AG04450 (cell line): ENCODE results near the gene CCDC150. TPM values are rescaled to one million over a fixed set of nuclear protein-coding genes. Genes with fewer than 3 reads are reported as not detected.
A peak's percentile ranks its signal among the peaks of the same experiment; 100 is the strongest.

ENCODE experiments used
- CTCF ChIA-PET: fragments of 300-600, 350-600 bp; formaldehyde crosslinking; extraction: SDS; loops from one replicate; lab custom pipeline; 2022; ENCODE audit warnings: antibody characterized with exemption, inconsistent platforms; lab: Charles Lee
- POLR2A ChIA-PET: fragments of 350-600 bp; formaldehyde crosslinking; extraction: SDS; loops from one replicate; lab custom pipeline; 2021; ENCODE audit warnings: antibody characterized with exemption, inconsistent platforms; lab: Yijun Ruan, JAX
- DNase-seq: peaks from one replicate; pipeline ENCODE4 v3.0.0-alpha.2; 2011; ENCODE audit warnings: low read depth, low spot score
- H3K27ac ChIP-seq: one replicate; pipeline ENCODE4 v1.5.1; 2012; ENCODE audit warnings: low read depth, low read length, control low read depth
- H3K27me3 ChIP-seq: one replicate; pipeline ENCODE4 v1.6.0; 2012; ENCODE audit warnings: low read length; ENCODE audit not compliant: control insufficient read depth, insufficient read depth
- H3K4me3 ChIP-seq: 2 replicates; pipeline ENCODE4 v1.5.1; 2011; ENCODE audit warnings: mild to moderate bottlenecking, low read depth, low read length, control low read depth
- H3K9me3 ChIP-seq: 2 replicates; pipeline ENCODE4 v1.5.1; 2012; ENCODE audit warnings: low read length; ENCODE audit not compliant: control insufficient read depth, insufficient read depth
- polyA plus RNA-seq: library from polyadenylated mRNA; depleted of rRNA; stranded (reverse); fragments of >200 nt; gene quantifications from 2 replicates; pipeline ENCODE4 v1.2.3, GENCODE V29; 2011
- TF ChIP-seq, protein P1 (sequence below): IDR thresholded peaks from 2 replicates; pipeline ENCODE4 v1.5.1; 2011; ENCODE audit warnings: low read depth, low read length, control low read depth, inconsistent platforms

Gene CCDC150
- polyA plus RNA-seq, 1 experiment = 1.5 TPM

DNA sequence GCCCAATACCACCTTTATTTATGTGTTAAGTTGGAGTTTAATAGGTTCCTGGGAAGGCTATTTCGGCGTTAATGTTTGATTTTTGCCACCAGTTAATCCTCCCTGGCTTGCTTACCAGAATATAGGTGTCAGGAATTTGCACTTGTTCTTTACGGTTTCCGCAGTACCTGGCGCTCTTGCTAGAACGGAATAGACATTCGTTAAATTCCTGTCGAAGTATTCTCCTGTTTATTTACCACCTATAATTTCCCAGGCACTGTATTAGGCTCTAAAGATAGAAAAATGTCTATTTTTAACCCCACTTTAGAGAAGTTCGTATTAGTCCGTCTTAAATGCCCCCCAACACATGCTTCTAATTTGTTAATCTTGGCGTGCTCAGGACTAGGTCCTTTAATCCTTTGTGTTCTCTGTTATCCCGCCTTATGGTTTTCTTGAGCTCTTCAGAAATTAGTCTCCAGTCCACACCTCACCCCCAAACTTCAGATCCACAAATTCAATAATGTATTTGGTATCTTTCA lies 575 bp downstream of the CCDC150 start:
- no peak for DNase-seq
- POLR2A ChIA-PET = interaction anchor here (1.1 kb wide), 1 partner anchor 39 kb away, joined by 6 read pairs; no protein-coding TSS in a partner anchor
- no peaks in the 10 kb centered on the region for H3K27me3 ChIP-seq
- TF ChIP-seq, protein P1, sequence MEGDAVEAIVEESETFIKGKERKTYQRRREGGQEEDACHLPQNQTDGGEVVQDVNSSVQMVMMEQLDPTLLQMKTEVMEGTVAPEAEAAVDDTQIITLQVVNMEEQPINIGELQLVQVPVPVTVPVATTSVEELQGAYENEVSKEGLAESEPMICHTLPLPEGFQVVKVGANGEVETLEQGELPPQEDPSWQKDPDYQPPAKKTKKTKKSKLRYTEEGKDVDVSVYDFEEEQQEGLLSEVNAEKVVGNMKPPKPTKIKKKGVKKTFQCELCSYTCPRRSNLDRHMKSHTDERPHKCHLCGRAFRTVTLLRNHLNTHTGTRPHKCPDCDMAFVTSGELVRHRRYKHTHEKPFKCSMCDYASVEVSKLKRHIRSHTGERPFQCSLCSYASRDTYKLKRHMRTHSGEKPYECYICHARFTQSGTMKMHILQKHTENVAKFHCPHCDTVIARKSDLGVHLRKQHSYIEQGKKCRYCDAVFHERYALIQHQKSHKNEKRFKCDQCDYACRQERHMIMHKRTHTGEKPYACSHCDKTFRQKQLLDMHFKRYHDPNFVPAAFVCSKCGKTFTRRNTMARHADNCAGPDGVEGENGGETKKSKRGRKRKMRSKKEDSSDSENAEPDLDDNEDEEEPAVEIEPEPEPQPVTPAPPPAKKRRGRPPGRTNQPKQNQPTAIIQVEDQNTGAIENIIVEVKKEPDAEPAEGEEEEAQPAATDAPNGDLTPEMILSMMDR = no peak
- peaks cover 3% of the 10 kb centered on the region; the same call in 1 of the 2 replicates for H3K9me3 ChIP-seq
- CTCF ChIA-PET = interaction anchor here (1.0 to 1.5 kb wide), 2 partner anchors 30 to 111 kb away, joined by 3 to 5 read pairs; no protein-coding TSS in a partner anchor
- H3K4me3 ChIP-seq = peak overlapping the region; percentile 84
- peak overlapping the region; percentile 47 for H3K27ac ChIP-seq

DNA sequence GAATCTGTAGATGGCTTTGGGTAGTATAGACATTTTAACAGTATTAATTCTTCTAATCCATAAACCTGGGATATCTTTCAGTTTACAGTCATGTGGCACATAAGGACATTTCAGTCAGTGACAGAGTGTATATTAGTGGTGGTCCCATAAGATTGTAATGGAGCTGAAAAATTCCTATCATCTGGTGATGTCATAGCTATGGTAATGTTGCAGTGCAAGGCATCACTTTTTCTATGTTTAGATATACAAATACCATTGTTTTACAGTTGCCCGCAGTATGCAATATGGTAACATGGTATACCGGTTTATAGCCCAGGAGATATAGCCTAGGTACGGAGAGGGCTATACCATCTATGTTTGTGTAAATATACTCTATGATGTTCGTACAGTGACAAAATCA lies 9.7 kb downstream of the CCDC150 start:
- Histone ChIP-seq H3K27ac (no peak overlapping the region), H3K4me3 (no peak overlapping the region), H3K27me3 (no peaks in the 10 kb centered on the region), H3K9me3 (peaks cover 21% of the 10 kb centered on the region)
- TF ChIP-seq, protein P1 = no peak
- ChIA-PET CTCF (no interaction called here), POLR2A (no interaction called here)
- DNase-seq = no peak

DNA sequence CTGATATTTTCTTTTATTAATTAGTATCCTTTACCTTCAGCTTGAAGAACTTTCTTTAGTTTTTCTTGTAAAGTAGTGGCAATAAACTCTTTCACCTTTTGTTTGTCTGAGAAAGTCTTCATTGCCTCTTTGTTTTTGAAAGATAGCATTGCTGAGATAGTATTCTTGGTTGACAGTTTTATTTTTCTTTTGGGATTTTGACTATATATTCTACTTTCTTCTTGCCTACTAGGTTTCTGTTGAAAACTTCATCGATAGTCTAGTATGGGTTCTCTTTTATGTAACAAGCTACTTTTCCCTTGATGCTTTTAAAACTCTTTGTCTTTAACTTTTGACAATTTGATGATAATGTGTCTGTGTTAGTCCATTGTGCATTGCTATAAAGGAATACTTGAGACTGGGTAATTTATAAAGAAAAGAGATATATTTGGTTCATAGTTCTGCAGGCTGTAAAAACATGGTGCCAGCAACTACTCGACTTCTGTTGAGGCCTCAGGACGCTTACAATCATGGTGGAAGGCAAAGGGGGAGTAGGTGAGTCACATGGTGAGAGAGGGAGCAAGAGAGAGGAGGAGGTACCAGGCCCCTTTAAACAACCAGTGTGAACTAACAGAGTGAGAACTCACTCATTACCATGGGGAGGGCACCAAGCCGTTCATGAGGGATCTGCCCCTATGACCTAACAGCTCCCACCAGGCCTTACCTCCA lies 12.0 kb downstream of the CCDC150 start:
- H3K27me3 ChIP-seq = no peaks in the 10 kb centered on the region
- TF ChIP-seq, protein P1 = no peak
- H3K27ac ChIP-seq = no peak overlapping the region
- no peak overlapping the region for H3K4me3 ChIP-seq
- no peak for DNase-seq
- ChIA-PET CTCF (interaction anchor here (1.4 kb wide), 1 partner anchor 99 kb away, joined by 3 read pairs; no protein-coding TSS in a partner anchor), POLR2A (no interaction called here)
- peaks cover 21% of the 10 kb centered on the region for H3K9me3 ChIP-seq

DNA sequence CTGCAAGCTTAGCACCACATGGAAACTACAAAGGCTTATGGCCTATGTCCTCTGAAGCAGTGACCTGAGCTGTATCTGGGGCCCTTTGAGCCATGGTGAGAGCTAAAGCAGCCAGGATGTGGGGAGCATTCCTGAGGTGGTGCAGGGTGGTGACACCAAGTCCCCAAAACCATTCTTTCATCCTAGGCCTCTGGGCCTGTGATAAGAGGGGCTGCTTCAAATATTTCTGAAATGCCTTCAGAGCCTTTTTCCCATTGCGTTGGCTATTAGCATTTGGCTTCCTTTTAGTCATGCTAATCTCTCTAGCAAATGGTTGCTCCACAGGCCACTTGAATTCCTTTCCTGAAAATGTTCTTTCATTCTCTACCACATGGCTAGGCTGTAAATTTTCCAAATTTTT lies 13.4 kb downstream of the CCDC150 start:
- no peaks in the 10 kb centered on the region for H3K27me3 ChIP-seq
- peaks cover 21% of the 10 kb centered on the region for H3K9me3 ChIP-seq
- TF ChIP-seq, protein P1 = no peak
- ChIA-PET POLR2A (no interaction called here), CTCF (no interaction called here)
- DNase-seq = no peak
- no peak overlapping the region for H3K4me3 ChIP-seq
- no peak overlapping the region for H3K27ac ChIP-seq

DNA sequence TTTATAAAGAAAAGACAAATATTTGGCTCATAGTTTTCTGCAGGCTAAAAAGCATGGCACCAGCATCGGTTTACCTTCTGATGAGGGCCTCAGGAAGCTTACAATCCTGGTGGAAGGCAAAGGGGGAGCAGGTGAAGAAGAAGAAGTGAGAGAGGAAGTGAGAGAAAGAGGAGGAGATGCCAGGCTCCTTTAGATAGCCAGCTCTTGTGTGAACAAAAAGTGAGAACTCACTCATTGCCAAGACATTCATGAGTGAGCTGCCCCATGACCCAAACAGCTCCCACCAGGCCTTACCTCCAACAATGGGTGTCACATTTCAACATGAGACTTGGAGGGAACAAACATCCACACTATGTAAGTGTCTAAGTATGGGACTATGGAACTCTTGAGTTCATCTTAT lies 14.3 kb downstream of the CCDC150 start:
- POLR2A ChIA-PET = no interaction called here
- no peaks in the 10 kb centered on the region for H3K27me3 ChIP-seq
- peaks cover 21% of the 10 kb centered on the region for H3K9me3 ChIP-seq
- no peak for DNase-seq
- CTCF ChIA-PET = no interaction called here
- no peak overlapping the region for H3K27ac ChIP-seq
- TF ChIP-seq, protein P1 = no peak
- H3K4me3 ChIP-seq = no peak overlapping the region
